HG03196 (cell line): Measurements from ENCODE around the gene MARCHF5.

Experiments used
- ATAC-seq: cut with Tn5 transposase; IDR thresholded peaks from one replicate; pipeline ENCODE4 v1.9.1; 2021; ENCODE audit not compliant: unreplicated experiment

MARCHF5 gene

GRCh38 chr10:92290837-92291615 is at the start of gene MARCHF5, which contains the start of gene CPEB3:
Gene MARCHF5, plus strand, starts transcription at chr10:92291167. Its CDS starts 328 bp downstream, at chr10:92291495.
Gene CPEB3, minus strand, starts transcription at chr10:92291078. Its CDS starts 50,728 bp downstream, at chr10:92240350.
- peak; percentile 98 for ATAC-seq

- ATAC-seq: no peak
Observed at GRCh38 chr10:92241501-92241900, 49.5 kb upstream of the MARCHF5 start.

- ATAC-seq: no peak
Observed at GRCh38 chr10:92242380-92242779, 48.6 kb upstream of the MARCHF5 start.

GRCh38 chr10:92242910-92243671 is 47.9 kb upstream of the MARCHF5 start:
- ATAC-seq: no peak

GRCh38 chr10:92244796-92245195 is 46.2 kb upstream of the MARCHF5 start:
- no peak for ATAC-seq

GRCh38 chr10:92248566-92248965 is 42.4 kb upstream of the MARCHF5 start:
- no peak for ATAC-seq

GRCh38 chr10:92263396-92263795 is 27.6 kb upstream of the MARCHF5 start:
- no peak for ATAC-seq

GRCh38 chr10:92264249-92264648 is 26.7 kb upstream of the MARCHF5 start:
- ATAC-seq: no peak

GRCh38 chr10:92265687-92266258 is 25.2 kb upstream of the MARCHF5 start:
- ATAC-seq: no peak

GRCh38 chr10:92267343-92267742 is 23.6 kb upstream of the MARCHF5 start:
- ATAC-seq: no peak

- ATAC-seq: no peak
Observed at GRCh38 chr10:92268748-92269147, 22.2 kb upstream of the MARCHF5 start.

- no peak for ATAC-seq
Observed at GRCh38 chr10:92274071-92274470, 16.9 kb upstream of the MARCHF5 start.

- ATAC-seq: no peak
Observed at GRCh38 chr10:92278996-92279696, 11.8 kb upstream of the MARCHF5 start.

GRCh38 chr10:92284112-92284704 is 6.8 kb upstream of the MARCHF5 start:
- ATAC-seq: no peak

- no peak for ATAC-seq
Observed at GRCh38 chr10:92290076-92290836, 711 bp upstream of the MARCHF5 start.

- ATAC-seq: no peak
Observed at GRCh38 chr10:92291616-92291865, 574 bp downstream of the MARCHF5 start.

GRCh38 chr10:92291921-92292845 is 1.2 kb downstream of the MARCHF5 start:
- no peak for ATAC-seq

- no peak for ATAC-seq
Observed at GRCh38 chr10:92298487-92298886, 7.5 kb downstream of the MARCHF5 start.

GRCh38 chr10:92303096-92303495 is 12.1 kb downstream of the MARCHF5 start:
- no peak for ATAC-seq
